NCI-H2171 treated with DMSO at 0.1 percent for 48 hours (cell line): ENCODE data around the gene EFNA5.
A peak's percentile ranks its signal among the peaks of the same experiment; 100 is the strongest.

Experiments
- DNase-seq: peaks from one replicate; lab custom pipeline; 2025; lab: John Stamatoyannopoulos, UW

The EFNA5 gene

DNA sequence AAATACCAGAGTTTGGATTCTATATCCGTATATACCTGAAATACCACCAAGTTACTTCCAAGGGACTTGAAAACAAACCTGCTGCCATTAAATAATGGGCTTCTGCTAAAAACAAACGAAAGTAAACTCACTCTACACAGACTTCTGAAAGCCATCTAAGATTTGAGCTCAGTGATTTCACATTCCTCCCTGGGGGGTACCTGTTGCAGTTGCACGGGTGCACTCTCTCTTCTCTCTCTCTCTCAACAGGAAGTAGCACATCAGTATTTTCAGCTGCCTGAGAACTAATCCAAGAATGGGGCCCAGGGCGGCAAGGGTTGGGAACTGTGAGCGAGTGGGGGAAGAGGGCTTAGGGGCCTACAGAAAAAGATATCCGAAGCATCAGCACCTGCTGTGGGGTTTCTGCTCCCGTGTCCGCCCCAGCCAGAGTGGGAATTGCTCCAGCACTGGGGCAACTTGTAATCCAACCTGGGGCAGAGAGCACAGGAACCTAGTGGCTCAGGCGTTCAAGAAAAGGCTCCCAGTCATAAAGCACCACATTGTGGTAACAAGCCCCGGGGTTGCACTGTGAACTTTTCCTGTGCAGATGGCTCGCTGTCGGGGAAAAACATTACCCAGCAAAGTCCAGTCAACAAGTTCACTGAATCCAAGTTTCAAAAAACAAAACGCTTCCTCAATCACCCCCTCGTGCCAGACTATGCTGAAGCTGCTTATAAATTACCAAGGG lies 99.8 kb downstream of the EFNA5 start:
- DNase-seq = peak; percentile 51

DNA sequence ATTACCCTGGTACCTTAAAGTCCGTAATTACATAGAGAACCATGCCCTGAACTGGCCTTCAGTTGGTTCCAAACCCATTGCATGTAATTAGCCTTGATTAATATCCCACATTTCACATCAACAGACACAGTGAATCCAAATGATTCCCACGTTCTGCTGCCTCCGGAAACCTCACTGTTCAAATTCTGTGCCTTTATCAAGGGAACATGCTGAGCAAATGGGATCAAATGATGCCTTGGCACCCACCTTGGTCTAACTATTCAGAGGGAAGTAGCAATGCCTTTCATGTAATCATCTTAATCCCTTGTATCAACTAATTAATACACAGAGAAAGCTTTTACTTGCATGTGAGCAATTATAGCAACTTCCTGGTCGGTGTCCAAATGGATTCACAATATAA lies 100.6 kb downstream of the EFNA5 start:
- no peak for DNase-seq

DNA sequence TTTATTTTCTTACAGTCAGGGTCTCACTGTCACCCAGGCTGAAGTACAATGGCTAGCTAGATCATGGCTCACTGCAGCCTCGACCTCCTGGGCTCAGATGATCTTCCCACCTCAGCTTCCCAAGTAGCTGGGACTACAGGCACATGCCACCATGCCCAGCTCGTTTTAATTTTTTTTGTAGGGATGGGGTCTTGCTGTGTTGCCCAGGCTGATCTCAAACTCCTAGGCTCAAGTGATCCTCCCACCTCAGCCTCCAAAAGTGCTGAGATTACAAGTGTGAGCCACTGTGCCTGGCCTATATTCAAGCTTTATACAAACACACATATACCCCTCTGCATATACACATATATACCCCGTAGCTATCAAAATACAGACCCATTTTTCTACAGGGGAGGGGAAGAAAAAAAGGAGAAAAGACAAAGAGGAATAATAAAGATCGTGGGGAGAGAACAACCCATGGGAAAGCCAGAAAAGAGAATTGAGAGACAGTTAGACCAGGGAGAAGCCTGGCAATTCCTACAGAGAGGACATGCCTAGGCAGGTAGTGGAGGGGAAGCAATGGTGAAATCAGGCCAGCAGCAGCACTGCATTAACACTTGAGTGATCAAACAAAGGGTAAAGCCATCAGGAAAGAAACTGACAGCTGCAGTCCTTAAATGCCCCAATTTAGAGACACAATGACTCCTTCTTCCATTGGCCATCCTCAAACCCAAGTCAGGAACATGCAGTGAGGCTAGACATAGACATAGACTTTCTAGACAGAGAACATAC lies 102.7 kb downstream of the EFNA5 start:
- peak; percentile 76 for DNase-seq

DNA sequence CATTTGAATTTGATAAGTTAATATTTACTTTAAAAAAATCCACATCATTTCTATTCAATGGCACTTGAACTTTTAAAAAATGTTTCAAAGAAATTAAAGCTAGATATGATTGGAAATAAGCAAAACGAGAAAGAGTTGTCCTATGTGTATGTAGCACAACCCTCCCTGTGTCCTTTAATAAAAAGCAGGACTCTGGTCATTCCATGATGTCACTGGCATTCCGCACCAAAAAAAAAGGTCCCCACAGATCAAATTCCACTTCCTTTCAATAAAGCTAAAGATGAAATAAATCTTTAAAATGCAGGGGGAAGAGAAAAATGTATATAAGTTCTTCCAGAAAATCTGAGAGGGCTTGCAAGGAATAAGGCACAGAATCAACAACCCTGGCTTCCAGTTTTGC lies 103.8 kb downstream of the EFNA5 start:
- DNase-seq = no peak

DNA sequence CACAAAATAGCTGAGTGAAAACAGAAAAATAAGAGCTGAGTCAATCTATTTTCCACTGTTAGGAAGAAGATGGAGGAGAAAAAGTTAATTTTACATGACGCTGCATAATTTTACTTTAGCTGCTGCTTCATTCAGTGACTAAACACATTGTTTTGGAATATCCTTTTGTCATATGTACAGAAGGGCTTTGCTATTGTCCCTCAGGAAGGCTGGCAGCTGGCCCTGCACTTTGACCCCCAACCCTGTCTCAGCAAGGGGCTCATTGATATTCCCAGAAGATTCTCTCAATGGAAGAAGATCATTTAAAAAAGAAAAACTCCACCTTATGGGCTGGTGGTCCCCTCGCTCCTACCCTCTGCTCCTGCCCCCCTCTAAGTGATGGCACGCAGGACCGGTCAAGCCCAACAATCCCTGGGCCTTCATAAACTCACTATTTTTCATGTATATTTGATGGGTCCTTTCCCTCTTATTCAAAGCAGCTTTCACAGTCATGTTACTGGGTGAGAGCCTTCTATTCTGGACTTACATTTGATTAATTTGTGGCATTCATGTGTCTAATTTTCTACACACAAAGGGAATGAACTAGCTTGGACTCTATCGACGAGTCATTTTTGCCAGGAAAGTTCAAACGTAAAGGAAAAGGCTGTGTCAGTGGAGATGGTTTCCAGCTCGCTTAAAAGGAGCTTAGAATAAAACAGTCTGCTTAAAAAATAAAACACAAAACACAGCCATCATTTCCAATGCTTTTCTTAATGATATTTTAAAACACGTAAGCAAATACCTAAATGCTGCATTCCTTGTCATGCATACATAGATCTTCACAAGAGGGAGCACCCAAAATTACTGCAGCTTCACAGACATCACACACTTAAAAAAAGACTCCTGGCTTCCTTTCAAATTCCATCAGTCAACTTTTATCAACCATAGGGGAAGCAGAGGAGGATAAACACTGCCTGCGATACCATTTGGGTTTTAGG lies 104.7 kb downstream of the EFNA5 start:
- DNase-seq = no peak

DNA sequence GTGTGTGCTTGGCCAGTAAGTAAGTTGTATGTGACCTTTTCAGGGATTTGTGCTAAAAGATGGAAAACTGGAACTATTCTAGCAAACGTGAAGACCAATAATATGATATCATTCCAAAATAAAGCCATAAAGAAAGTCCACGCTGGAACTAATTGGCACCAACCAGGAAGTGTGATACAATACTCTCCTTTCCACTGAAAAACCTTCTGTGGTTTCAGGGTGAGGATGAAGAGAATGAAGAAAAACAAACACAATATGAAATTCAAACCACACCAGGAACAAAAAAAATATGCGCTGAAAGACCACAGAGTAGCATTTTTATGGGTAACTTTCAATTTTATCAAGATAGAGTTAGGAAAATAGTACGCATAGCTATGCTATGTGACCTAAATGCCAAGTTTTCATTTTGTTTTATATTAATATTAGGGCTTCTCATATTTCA lies 105.8 kb downstream of the EFNA5 start:
- no peak for DNase-seq

DNA sequence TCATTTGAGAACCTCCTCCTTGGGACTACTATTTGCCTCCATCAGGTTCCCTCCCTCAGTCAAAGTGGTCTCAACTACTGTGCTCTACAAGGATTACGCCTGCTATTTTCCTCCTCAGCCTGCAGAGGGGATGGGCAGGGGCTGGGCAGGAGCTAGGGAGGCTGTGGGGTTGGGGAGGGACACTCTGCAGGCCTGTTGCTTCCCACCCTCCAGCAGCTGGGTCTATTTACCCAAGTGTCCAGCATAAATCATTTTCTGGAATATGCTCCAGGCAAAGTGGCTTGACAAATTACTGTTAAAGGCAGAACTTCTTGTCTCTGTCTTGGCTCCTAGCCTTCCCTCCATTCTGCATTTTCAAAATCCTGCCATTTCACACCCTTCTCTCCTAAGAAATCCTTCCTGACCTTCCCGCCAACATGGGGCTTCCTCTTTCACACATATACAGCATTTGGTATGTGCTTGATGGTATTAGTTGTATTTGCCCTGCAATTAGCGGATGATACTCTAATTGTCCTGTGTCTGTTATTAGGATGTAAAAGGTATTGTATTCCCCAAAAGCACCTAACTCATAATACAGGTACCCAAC lies 106.7 kb downstream of the EFNA5 start:
- no peak for DNase-seq

DNA sequence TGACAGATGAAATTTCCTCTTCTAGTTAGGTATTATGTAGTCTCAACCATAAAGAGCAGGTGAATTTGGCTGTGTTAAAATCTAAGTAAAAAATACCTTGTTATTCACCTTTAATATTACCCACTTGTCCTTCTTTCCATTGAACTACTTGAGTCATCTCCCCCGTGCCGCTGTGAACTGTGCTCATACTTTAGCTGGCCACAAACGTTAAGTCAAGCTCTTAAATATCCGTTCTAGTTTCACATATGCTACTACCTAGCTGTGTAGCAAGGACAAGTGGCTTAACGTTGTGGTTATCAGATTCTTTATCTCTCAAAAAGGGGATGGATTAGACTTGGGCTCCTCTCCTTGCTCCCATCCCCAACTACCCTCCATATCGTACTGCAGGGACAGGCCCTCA lies 110.4 kb downstream of the EFNA5 start:
- no peak for DNase-seq

DNA sequence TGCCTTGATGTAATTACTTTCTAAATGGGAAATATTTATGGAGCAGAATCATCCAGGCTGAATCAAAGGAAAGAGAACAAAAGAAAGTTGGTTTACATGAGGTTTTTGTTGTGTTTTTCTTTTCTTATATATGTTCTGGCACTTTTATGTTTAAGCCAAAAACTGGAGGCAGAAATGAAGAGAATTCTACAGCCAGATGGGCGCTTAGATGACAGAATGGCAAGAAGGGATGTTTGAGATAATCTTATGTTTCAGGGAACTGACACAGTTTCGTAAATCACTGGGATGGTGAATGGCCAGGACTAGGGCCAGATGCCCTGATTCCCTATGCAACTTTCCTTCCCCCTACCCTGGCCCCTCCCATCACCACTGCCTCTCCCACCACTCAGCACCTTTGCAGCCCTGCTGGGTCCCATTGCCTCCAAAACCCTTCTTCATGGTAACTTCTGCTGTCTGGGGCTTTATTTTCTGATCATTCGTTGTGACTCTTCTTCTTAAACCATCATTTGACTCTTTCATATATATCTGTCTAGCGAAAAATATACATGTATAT lies 111.8 kb downstream of the EFNA5 start:
- DNase-seq = peak; percentile 43

DNA sequence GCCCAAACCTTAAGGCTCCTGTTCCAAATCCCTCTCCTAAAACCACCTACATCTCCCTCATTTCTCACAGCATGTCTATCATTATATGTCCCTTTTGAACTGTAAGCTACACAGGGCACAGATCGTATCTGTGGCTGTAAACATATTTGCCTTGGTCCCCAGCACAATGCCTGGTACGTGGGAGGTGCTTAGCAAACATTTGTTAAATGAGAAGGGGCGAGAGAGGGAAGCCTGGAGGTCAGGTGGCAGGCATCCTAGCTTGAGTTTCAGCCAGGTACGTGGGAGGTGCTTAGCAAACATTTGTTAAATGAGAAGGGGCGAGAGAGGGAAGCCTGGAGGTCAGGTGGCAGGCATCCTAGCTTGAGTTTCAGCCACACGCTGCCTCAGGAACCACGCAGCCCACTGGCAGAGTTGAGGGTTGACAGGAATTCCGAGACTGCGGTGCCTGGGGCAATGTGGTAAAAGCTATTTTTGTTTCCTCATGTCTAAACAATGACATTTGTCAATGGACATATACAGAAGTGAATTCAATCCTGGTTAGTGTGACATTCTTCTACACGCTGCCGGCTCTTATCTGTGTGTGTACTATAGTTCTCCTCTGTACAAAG lies 113.6 kb downstream of the EFNA5 start:
- DNase-seq = no peak

DNA sequence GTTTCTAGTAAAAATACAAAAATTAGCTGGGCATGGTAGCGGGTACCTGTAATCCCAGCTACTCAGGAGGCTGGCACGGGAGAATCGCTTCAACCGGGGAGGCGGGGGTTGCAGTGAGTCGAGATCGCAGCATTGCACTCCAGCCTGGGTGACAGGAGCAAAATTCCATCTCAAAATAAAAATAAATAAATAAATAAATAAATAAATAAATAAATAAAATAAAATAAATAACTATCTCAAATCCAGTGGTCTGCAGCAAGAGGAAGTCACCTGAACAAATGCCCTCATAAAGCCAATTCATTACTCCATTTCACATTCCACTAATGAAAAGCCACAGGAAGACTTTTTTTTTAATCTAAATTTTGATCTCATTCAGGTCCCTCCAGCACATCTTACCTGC lies 114.2 kb downstream of the EFNA5 start:
- no peak for DNase-seq

DNA sequence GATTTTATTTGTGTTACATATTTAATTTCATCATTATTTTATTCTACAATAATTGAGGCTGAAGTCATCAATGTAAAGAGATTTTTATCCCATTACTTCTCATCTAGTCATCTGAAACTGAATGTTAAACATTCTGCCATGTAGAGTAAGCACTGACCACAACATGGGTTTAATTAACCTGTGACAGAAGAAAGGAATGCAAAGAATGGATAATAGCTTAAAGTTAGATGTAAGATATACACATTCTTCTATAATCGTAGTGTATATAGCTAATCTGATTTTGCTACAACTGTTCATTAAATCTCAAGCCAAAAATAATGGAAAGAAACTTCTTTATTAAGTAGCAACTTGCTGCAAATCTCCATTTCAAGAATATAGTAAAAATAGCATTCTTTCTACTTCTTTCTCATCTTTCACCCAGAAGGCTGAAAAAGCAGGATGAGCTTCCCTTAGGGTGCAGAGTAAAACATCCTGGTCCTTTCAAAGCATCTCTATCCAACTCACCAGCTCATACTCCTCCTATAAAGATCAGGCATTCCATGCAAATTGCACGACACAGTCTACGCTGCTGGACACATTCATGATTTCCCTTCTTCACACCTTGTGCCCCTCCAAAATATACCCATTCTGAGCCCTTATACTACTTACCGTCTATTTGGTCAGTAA lies 115.2 kb downstream of the EFNA5 start:
- no peak for DNase-seq

DNA sequence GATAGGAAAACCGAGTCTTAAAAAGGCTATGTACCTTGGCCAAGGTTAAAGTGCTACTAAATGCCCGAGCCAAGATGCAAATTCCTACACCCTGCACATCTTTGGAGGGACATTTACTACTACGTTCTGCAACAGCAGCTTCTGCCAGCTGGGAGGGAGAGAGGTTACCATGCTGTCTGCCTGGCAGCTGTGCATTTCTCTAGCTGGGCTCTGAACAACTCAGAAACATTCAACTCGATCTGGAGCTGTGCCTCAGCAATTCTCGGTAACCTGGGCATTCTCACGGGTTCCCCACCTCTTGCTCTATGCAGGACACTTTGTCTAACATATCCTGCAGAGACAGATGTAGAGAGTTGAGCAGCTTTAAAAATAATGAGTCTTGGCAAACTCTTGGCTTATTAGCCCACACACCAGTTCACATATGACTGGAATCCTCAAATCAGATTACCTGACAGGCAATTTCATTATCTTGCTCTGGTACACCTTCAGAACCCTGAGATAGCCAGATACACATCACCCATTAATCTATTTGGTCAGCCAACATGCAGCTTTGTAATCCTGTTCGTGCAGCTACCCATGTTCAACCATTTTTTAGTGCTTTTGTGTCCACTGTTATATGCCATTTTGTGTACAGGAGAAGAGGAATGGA lies 115.8 kb downstream of the EFNA5 start:
- peak; percentile 60 for DNase-seq

DNA sequence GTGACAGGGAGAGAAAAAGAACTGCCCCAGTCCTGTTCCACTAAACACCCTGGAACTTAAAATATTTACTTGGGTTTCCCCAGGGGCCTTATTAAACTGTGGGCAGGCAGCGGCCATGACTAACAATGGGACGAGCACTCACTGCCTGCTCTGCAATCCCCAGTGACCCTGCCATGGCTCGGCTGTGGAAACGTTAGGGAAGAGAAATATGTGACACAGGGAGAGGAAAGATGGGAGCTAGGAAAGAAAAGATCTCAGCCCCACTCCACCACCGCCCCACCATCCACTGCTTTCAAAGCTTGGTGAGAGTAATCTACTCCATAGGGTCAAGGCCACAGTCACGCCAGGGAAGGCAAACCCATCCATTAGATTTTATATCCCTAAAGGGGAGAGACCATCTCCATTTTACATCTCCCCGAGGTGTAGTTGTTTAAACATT lies 117.6 kb downstream of the EFNA5 start:
- peak; percentile 28 for DNase-seq

DNA sequence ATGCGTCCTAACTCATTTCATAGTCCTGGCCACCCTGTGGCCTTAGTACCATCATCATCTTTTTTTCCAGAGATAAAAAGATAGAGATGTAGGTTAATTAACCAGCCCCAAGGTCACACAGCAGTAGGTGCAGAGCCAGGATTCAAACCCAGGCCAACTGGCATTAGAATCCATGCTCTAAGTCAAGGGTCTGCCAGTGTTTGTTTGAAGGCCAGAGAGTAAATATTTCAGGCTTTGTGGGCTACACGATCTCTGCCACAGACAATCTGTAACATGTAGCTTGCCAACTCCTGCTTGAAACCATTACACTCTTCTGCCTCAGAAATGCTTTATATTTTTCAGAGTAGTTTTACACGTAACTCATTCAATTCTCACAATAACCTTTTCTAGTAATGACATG lies 119.6 kb downstream of the EFNA5 start:
- DNase-seq = no peak

DNA sequence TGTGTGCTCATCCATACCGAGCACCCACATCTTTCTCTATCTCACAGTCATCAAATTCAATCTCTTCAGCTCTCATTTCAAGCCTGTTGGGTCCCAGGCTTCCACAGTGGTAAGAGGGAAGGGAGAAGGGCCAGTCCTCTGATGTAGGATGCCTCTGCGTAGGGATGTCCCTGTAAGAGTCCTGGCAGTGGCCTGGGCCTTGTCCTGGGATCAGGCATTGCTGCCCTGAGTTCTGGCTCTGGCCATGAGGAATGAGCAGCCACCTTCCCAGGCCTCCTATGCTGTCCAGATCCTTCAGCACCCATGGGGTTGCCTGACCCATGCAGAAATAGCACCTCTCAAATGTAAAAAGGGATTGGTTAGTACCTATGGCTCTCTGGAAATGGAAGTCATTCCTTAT lies 121.2 kb downstream of the EFNA5 start:
- no peak for DNase-seq

DNA sequence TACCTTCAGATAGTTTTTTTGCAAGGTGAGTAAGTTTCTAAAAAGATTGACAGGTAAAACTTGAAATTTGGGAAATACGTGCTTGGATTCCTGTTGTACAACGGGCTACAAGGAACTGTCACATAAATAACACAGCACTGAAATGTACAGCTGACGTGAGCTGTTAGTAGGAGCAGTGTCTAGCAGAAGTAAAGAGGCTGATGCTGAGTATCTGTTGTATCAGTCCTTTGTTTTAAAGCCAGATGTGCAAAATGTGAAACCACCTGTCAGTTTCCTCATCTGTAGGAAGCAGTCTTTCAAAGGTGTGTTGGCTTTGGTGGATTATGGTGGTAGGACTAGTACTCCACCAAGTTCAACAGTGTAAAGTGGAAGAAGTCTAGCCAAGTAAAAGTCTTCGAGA lies 122.3 kb downstream of the EFNA5 start:
- DNase-seq = no peak

DNA sequence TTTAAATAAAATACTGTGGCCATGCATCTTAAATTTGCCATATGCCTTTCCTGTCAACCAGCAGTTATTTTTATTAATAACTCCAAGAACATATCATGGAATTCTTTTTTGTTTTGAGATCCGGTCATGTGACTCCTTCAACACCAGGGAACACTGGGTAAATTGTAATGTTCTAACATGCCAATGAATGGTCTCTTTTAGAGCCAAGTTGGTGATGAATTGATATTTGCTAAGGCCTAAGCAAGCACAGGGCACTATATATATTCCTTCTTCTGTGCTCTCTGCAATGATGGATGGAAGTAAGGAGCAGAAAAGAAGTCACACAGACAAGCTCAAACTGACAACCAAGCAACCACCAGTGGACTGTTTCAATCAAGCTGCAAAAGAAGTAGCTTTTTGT lies 124.0 kb downstream of the EFNA5 start:
- DNase-seq = no peak

DNA sequence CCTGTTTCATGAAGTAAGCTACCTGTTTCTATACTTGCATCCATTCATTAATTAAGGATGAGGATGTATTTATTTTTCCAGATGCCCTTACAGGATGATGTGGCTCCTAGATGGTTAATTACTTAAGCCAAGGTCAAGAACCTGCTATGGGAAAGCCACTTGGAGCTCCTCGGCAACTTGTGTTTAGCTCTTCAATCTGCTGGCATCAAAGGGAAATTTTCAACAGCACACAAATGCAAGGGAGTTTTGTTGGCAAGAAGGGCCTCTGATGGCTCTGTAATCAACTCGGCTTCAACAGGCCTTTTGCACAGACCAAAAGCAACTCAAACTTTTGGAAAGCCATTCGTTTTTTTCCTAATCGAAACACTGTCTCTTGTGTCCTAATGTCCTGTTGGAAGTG lies 125.3 kb downstream of the EFNA5 start:
- DNase-seq = no peak

DNA sequence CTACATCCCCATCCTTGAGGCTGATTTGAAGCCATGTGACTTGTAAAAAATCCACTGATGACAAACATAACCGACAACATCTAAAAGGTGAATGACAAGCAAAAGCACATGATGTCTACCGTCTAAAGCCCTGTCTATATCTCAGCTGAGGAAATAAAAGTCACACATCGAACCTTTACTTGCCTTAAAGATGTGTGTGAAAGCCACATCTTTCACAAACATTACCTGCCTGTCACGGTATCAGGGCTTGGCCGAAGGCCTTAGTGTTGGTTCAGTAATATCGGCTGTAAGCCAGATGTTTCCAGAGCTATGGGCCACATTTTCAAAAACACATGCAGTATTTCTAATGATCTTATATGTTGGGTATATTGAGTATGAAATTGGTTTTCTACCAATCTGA lies 125.8 kb downstream of the EFNA5 start:
- DNase-seq = no peak
